Activated CD4-positive, alpha-beta T cell treated with anti-CD3 and anti-CD28 coated beads for 1 hour (primary cell): Measurements from ENCODE around the gene MERTK.

Experiments used
- DNase-seq: peaks from one replicate; pipeline ENCODE4 v3.0.0-alpha.2; 2020

MERTK gene

DNA sequence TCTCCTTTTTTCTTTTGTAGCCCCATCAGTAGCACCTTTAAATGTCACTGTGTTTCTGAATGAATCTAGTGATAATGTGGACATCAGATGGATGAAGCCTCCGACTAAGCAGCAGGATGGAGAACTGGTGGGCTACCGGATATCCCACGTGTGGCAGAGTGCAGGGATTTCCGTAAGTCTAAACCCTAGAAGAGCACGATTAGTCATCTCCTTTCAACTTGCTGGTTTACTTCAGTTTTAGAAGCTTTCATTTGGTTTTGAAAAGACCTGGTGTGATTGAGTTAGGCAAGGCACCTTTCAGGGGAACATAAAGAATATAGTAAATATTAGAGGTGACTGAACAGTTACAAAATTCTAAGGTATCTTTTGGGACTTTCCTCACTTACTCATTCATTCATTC lies 84.4 kb downstream of the MERTK start:
- no peak for DNase-seq

GRCh38 chr2:111983478-111984212 lies 85.2 kb downstream of the MERTK start:
- DNase-seq, result no peak

- DNase-seq, result no peak
Observed at GRCh38 chr2:111984213-111984604, 85.8 kb downstream of the MERTK start.

GRCh38 chr2:111985514-111985913 lies 87.1 kb downstream of the MERTK start:
- no peak for DNase-seq

- no peak for DNase-seq
Observed at GRCh38 chr2:111986116-111986900, 87.9 kb downstream of the MERTK start.

DNA sequence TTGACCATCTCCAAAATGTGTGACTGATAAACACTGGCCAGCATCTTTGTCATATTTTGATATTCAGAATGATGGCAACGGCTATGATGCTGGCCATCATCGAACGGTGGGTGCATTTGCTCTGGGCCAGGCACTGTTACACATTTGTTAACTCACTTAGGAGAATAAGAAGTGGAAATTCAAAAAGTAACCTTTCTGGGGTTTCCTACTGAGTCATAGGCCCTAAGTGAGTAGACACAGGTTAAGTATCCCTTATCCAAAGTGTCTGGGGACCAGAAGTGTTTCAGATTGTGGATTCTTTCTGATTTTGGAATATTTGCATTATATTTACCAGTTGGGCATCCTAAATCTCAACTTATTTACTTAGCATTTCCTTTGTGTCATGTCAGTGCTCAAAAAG lies 92.0 kb downstream of the MERTK start:
- DNase-seq, result no peak

GRCh38 chr2:111990856-111991255 lies 92.4 kb downstream of the MERTK start:
- DNase-seq, result no peak

DNA sequence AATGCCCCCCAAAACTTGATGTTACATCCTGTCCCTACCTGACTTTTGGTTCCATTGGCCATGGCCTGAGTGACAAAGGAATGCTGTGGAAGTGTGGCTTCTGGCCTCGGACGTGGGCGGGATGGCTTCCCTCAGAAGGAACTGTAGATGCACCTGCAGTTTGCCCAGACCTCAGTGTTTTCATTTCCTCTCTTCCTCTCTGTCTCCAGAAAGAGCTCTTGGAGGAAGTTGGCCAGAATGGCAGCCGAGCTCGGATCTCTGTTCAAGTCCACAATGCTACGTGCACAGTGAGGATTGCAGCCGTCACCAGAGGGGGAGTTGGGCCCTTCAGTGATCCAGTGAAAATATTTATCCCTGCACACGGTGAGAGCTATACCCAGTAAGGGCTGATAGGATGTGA lies 95.6 kb downstream of the MERTK start:
- no peak for DNase-seq

GRCh38 chr2:111995148-111995547 lies 96.7 kb downstream of the MERTK start:
- DNase-seq, result no peak

GRCh38 chr2:111999809-112000208 lies 101.4 kb downstream of the MERTK start:
- DNase-seq, result no peak

DNA sequence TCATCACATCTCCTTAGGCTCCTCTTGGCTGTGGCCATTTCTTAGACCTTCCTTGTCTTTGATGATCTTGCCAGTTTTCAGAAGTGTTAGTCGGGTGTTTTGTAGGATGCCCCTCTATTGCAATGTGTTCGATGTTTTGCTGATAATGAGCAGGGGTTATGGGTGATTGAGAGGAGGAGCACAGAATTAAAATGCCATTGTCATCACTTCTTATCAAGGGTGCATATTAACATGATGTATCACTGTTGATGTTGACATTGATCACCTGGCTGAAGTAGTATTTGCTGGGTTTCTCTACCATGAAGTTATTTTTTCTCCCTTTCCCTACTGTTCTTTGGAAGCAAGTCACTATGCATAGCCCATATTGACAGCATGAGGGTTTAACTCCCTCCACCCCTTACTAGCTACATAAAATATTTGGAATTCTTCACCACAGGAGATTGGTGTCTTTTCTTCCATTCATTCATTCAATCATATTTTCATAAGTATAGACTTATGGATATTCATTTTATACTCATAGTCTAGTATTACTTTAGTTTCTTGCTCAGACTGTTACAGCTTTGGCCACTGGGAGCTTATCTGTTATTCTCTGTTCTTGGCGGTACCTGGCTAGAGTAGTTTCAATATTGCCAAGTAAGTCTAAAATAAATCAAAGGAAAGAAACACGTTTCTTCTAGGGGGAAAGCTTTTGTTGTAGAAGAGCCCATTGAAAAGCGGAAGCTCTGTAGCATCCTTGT lies 102.2 kb downstream of the MERTK start:
- no peak for DNase-seq

GRCh38 chr2:112001136-112001715 lies 102.8 kb downstream of the MERTK start:
- DNase-seq, result no peak

DNA sequence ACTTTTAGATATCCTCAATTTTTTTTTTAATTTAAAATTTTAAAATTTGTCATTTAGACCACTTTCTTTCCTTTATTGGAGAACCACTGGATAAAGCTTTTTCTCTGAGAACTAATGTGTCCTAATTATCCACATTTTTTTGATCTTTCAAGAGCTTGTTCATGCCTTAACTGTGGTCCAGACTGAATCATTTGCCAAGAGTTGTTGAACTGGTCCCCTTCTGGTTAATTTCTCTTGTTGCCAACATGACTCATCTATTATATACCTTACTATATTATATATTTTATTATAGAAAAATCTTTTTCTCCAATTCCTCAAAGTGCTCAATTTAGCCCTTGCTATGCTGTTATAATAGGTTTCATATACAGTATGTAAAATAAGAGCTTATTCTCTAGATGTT lies 103.5 kb downstream of the MERTK start:
- DNase-seq, result no peak

GRCh38 chr2:112003576-112004252 lies 105.3 kb downstream of the MERTK start:
- no peak for DNase-seq

DNA sequence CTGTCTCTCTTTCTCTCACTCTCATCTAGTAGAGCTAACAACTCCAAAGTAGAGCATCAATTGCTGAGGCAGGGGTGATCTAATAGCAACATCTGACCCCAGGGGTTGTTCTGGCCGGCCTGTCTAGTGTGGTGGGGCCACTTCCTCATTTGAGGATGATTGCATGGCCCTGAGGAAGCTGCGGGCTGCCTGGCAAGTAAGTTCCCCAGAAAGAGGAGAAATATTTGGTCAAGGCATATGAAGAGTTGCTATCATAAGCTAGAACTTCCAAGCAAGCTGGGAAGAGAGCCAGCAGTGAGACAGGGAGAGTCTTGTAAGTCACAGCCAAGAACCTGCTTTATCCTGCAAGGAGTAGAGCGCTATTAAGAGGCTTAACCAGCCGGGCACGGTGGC lies 105.8 kb downstream of the MERTK start:
- DNase-seq, result no peak

DNA sequence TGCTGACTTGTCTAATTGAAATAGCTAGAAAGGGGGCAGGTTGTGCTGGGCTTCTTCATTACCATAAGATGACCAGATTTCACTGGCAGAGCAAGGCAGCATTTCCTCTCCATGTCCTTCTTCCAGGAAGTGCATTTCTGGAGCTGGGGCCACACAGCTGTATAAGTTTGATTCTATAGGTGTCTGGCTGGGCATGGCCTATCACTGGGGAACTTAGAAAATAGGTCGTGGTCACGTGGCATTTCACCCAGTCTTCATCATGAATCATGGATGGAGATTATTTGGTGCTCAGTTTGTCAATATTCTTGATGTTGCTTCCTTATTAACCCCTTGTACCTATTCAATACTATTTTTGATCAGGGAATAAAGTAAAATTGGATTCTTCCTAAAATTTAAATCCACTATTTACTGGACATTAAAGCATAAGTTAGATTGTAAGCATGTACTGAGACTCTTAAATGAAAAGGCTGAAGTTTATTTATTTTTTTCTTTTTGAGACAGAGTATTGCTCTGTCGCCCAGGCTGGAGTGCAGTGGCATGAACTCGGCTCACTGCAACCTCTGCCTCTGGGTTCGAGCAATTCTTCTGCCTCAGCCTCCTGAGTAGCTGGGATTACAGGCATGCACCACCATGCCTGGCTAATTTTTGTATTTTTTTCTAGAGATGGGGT lies 107.1 kb downstream of the MERTK start:
- DNase-seq, result no peak

GRCh38 chr2:112006076-112006410 lies 107.6 kb downstream of the MERTK start:
- no peak for DNase-seq

GRCh38 chr2:112007493-112007892 lies 109.1 kb downstream of the MERTK start:
- no peak for DNase-seq

GRCh38 chr2:112008910-112009485 lies 110.6 kb downstream of the MERTK start:
- DNase-seq, result no peak

GRCh38 chr2:112010751-112011150 lies 112.3 kb downstream of the MERTK start:
- no peak for DNase-seq

GRCh38 chr2:112012556-112012955 lies 114.1 kb downstream of the MERTK start:
- no peak for DNase-seq

DNA sequence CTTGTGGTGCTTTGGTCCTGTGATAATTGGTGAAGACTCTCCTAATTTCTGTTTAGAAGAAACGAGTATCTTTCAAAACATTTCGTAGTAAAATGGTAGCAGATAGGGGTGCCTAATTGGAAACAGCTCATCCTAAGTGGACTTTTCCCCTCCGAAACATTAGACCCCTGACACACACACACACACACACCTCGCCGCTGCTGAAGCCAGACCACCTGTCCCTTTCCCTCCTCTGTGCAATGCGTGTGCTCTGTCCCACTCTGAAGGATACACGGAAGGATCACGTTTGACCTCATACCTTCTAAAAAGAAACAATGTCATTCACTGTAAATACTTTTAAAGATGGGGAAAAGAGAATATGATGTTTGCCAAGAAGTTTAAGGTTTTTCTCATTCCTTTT lies 120.4 kb downstream of the MERTK start:
- no peak for DNase-seq
